ENCODE measurements around the gene PTH2R.

PTH2R gene

DNA sequence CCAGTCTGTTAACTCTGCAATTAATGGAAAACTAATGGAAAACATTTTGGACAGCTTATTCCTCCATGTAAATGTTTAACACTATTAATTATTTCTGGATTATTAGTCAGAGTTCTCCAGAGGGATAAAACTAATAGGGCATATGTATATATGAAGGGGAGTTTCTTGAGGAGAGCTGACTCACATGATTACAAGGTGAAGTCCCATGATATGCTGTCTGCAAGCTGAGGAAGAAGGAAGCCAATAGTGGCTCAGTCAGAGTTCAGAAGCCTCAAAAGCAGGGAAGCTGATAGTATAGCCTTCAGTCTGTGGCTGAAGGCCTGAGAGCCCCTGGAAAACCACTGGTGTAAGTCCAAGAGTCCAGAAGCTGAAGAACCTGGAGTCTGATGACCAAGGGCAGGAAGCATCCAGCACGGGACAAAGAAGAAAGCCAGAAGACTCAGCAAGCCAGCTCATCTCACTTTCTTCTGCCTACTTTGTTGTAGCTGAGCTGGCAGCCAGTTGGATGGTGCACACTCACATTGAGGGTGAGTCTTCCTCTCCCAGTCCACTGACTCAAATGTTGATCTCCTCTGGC, 136.0 kb downstream of the PTH2R start:
- DNase-seq (ENCODE audit: low spot score): no peak
